H1 (cell line): Measurements from ENCODE around the gene UBE2H. TPM values are rescaled to one million over a fixed set of nuclear protein-coding genes. Genes with fewer than 3 reads are reported as not detected.

ENCODE experiments used
- TCF12 ChIP-seq: IDR thresholded peaks from 2 replicates; pipeline ENCODE4 v1.6.1; 2011; ENCODE audit warnings: low read depth, mild to moderate bottlenecking, low read length
- polyA plus RNA-seq, 7 experiments: library from polyadenylated mRNA; depleted of rRNA in 3 of 7; stranded (reverse) in 5 of 7; unstranded in 2 of 7; fragments of >200 nt in 5 of 7; fragments of 200-250 nt in 2 of 7; gene quantifications; 1 replicate in 5 of 7; 2 replicates in 1 of 7; 4 replicates in 1 of 7; pipeline versions ENCODE4 v1.2.1 to v1.2.3, GENCODE V29; 2011 to 2013; ENCODE audit warnings: missing spikeins in 2 of 7, mixed read lengths in 2 of 7
- total RNA-seq: library from RNA; stranded (reverse); fragmentation: NEBNext Ultra II Directional; extraction: Animal tissue kit (Norgen Biotek cat#: 25700); gene quantifications from 2 replicates; pipeline ENCODE4 v1.2.1, GENCODE V29; 2021

The UBE2H gene
- total and polyA plus RNA-seq, 2 of the 8 experiments (the other 6 are each of a cell fraction or from before 2014, with no cell fraction given) = 30.6 to 62.2 TPM

- TF ChIP-seq TCF12 = 0 out of 2 replicates have a peak, but pooled peaks have one; percentile 6
Observed at GRCh38 chr7:129786825-129787563, 165.8 kb downstream of the UBE2H start (continued).
